ENCODE data around the gene DYNC1I1. TPM values are rescaled to one million over a fixed set of nuclear protein-coding genes. Genes with fewer than 3 reads are reported as not detected.
A peak's percentile ranks its signal among the peaks of the same experiment; 100 is the strongest.

The DYNC1I1 gene
- total and polyA plus RNA-seq, 3 experiments from 2014 or later, result not detected

- Mint-ChIP-seq H3K9me3 (peaks cover 0 to 2% (median 0%) of the 10 kb centered on the region in 5 donors), H3K4me1 (no peaks in the 10 kb centered on the region), H3K4me3 (no peak overlapping the region), H3K36me3 (no peaks in the 10 kb centered on the region), H3K27me3 (no peaks in the 10 kb centered on the region), H3K27ac (no peak overlapping the region)
- no peak for DNase-seq
- ChIA-PET CTCF (no interaction called here), POLR2A (no interaction called here)
- no peak overlapping the region for H3K27ac ChIP-seq (ENCODE audit: low read depth, low read length)
- no peaks in the 10 kb centered on the region for H3K27me3 ChIP-seq (ENCODE audit: insufficient read depth, low read length, poor library complexity, severe bottlenecking)
- no peaks in the 10 kb centered on the region for H3K36me3 ChIP-seq (ENCODE audit: insufficient read depth, low read length)
- H3K4me3 ChIP-seq (ENCODE audit: low read length), result no peak overlapping the region
- no peaks in the 10 kb centered on the region for H3K4me1 ChIP-seq (ENCODE audit: insufficient read depth, low read length)
- no peaks in the 10 kb centered on the region for H3K9me3 ChIP-seq (ENCODE audit: low read length)
Measured at GRCh38 chr7:95817866-95818640, 45.7 kb downstream of the DYNC1I1 start.

GRCh38 chr7:95820778-95821177, 48.4 kb downstream of the DYNC1I1 start:
- no peaks in the 10 kb centered on the region for H3K36me3 Mint-ChIP-seq
- H3K27ac Mint-ChIP-seq, result no peak overlapping the region
- Histone ChIP-seq H3K4me3 (ENCODE audit: low read length) (no peak overlapping the region), H3K27me3 (ENCODE audit: insufficient read depth, low read length, poor library complexity, severe bottlenecking) (no peaks in the 10 kb centered on the region), H3K9me3 (ENCODE audit: low read length) (no peaks in the 10 kb centered on the region), H3K4me1 (ENCODE audit: insufficient read depth, low read length) (no peaks in the 10 kb centered on the region), H3K36me3 (ENCODE audit: insufficient read depth, low read length) (no peaks in the 10 kb centered on the region), H3K27ac (ENCODE audit: low read depth, low read length) (no peak overlapping the region)
- no peaks in the 10 kb centered on the region for H3K4me1 Mint-ChIP-seq
- no peak overlapping the region for H3K4me3 Mint-ChIP-seq
- H3K9me3 Mint-ChIP-seq, result peaks cover 0 to 2% (median 0%) of the 10 kb centered on the region in 5 donors
- ChIA-PET CTCF (no interaction called here), POLR2A (no interaction called here)
- H3K27me3 Mint-ChIP-seq, result peaks cover 0 to 1% of the 10 kb centered on the region in 2 donors
- no peak for DNase-seq

- Histone ChIP-seq H3K4me3 (ENCODE audit: low read length) (no peak overlapping the region), H3K27ac (ENCODE audit: low read depth, low read length) (no peak overlapping the region), H3K4me1 (ENCODE audit: insufficient read depth, low read length) (no peaks in the 10 kb centered on the region), H3K27me3 (ENCODE audit: insufficient read depth, low read length, poor library complexity, severe bottlenecking) (no peaks in the 10 kb centered on the region), H3K9me3 (ENCODE audit: low read length) (no peaks in the 10 kb centered on the region), H3K36me3 (ENCODE audit: insufficient read depth, low read length) (no peaks in the 10 kb centered on the region)
- Mint-ChIP-seq H3K4me3 (no peak overlapping the region), H3K27me3 (peaks cover 0 to 1% of the 10 kb centered on the region in 2 donors), H3K27ac (no peak overlapping the region), H3K4me1 (no peaks in the 10 kb centered on the region), H3K9me3 (no peaks in the 10 kb centered on the region), H3K36me3 (no peaks in the 10 kb centered on the region)
- no peak for DNase-seq
- CTCF ChIA-PET, result no interaction called here
- POLR2A ChIA-PET, result no interaction called here
Measured at GRCh38 chr7:95822717-95823116, 50.4 kb downstream of the DYNC1I1 start.

GRCh38 chr7:95824616-95825015, 52.3 kb downstream of the DYNC1I1 start:
- no peaks in the 10 kb centered on the region for H3K27me3 ChIP-seq (ENCODE audit: insufficient read depth, low read length, poor library complexity, severe bottlenecking)
- peaks cover 0 to 1% of the 10 kb centered on the region in 2 donors for H3K27me3 Mint-ChIP-seq
- ChIA-PET CTCF (no interaction called here), POLR2A (no interaction called here)
- H3K27ac Mint-ChIP-seq, result no peak overlapping the region
- DNase-seq, result no peak
- no peak overlapping the region for H3K27ac ChIP-seq (ENCODE audit: low read depth, low read length)
- no peak overlapping the region for H3K4me3 ChIP-seq (ENCODE audit: low read length)
- no peaks in the 10 kb centered on the region for H3K9me3 Mint-ChIP-seq
- no peaks in the 10 kb centered on the region for H3K9me3 ChIP-seq (ENCODE audit: low read length)
- no peak overlapping the region for H3K4me3 Mint-ChIP-seq
- H3K36me3 ChIP-seq (ENCODE audit: insufficient read depth, low read length), result no peaks in the 10 kb centered on the region
- no peaks in the 10 kb centered on the region for H3K36me3 Mint-ChIP-seq
- H3K4me1 Mint-ChIP-seq, result no peaks in the 10 kb centered on the region
- no peaks in the 10 kb centered on the region for H3K4me1 ChIP-seq (ENCODE audit: insufficient read depth, low read length)

DNA sequence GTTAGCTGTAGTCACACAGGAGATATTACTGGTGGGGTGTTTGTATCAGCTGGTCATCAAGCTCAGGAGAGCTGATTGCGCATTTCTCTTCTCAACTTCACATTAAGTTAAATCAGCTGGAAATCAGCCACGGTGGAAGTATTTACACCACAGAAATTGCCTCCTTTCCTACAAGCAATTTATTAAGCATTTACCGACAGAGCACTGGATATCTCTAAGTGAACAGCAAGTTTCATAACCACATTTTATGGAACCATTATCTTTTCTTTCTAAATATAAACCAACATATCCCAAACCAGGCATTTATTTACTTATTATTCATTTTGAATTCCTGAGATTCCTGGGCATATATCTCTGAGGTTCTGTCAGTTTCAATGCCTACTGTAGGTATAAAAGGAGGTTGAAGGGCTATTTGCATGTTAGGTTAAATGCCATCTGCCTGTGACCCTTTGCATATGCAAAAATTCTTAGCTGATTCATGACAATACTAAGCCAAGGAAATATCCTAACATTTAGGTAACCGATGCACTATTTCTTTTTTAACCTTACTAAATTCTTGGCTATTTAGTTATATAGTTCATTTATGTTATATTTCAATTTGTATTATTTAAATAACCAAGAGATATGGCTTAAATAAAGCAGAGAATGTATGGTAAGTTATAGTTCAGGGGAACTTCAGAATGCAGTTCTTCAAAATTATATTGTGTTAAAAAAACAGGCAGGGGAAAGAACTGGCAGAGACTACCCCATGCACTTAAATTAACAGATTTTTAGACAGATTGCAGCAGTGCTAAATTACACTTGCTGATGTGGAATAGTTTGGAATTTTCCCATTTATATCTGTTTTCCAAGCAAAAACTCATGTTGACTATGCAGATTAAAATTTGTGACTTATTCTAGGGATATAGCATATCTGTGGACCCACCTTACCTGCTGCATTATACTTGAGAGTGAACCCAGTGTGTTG, 56.8 kb downstream of the DYNC1I1 start:
- Mint-ChIP-seq H3K27ac (no peak overlapping the region), H3K27me3 (no peaks in the 10 kb centered on the region), H3K4me3 (no peak overlapping the region), H3K36me3 (no peaks in the 10 kb centered on the region), H3K4me1 (no peaks in the 10 kb centered on the region), H3K9me3 (peaks cover 0 to 6% (median 0%) of the 10 kb centered on the region in 5 donors)
- CTCF ChIA-PET, result no interaction called here
- Histone ChIP-seq H3K4me1 (ENCODE audit: insufficient read depth, low read length) (no peaks in the 10 kb centered on the region), H3K36me3 (ENCODE audit: insufficient read depth, low read length) (no peaks in the 10 kb centered on the region), H3K9me3 (ENCODE audit: low read length) (no peaks in the 10 kb centered on the region), H3K27ac (ENCODE audit: low read depth, low read length) (no peak overlapping the region), H3K27me3 (ENCODE audit: insufficient read depth, low read length, poor library complexity, severe bottlenecking) (no peaks in the 10 kb centered on the region), H3K4me3 (ENCODE audit: low read length) (no peak overlapping the region)
- POLR2A ChIA-PET, result no interaction called here
- no peak for DNase-seq

GRCh38 chr7:95840953-95841950, 68.9 kb downstream of the DYNC1I1 start:
- H3K4me3 ChIP-seq (ENCODE audit: low read length), result no peak overlapping the region
- H3K4me3 Mint-ChIP-seq, result peak overlapping the region in 1 of 7 donors; percentile 45
- H3K27me3 Mint-ChIP-seq, result peaks cover 5 to 9% of the 10 kb centered on the region in 2 donors
- POLR2A ChIA-PET, result no interaction called here
- no peaks in the 10 kb centered on the region for H3K4me1 ChIP-seq (ENCODE audit: insufficient read depth, low read length)
- H3K27me3 ChIP-seq (ENCODE audit: insufficient read depth, low read length, poor library complexity, severe bottlenecking), result no peaks in the 10 kb centered on the region
- H3K36me3 ChIP-seq (ENCODE audit: insufficient read depth, low read length), result no peaks in the 10 kb centered on the region
- no peak for DNase-seq
- peaks cover 6 to 20% (median 13%) of the 10 kb centered on the region in 5 donors for H3K9me3 Mint-ChIP-seq
- no peak overlapping the region for H3K27ac ChIP-seq (ENCODE audit: low read depth, low read length)
- no peaks in the 10 kb centered on the region for H3K9me3 ChIP-seq (ENCODE audit: low read length)
- CTCF ChIA-PET, result no interaction called here
- peaks cover 0 to 5% (median 0%) of the 10 kb centered on the region in 3 donors for H3K36me3 Mint-ChIP-seq
- no peak overlapping the region for H3K27ac Mint-ChIP-seq
- H3K4me1 Mint-ChIP-seq, result no peaks in the 10 kb centered on the region

- Mint-ChIP-seq H3K27ac (no peak overlapping the region), H3K4me1 (no peaks in the 10 kb centered on the region), H3K27me3 (peaks cover 5 to 6% of the 10 kb centered on the region in 2 donors), H3K36me3 (no peaks in the 10 kb centered on the region), H3K4me3 (no peak overlapping the region), H3K9me3 (peaks cover 4 to 18% (median 6%) of the 10 kb centered on the region in 5 donors)
- no peak overlapping the region for H3K27ac ChIP-seq (ENCODE audit: low read depth, low read length)
- H3K4me1 ChIP-seq (ENCODE audit: insufficient read depth, low read length), result no peaks in the 10 kb centered on the region
- DNase-seq, result no peak
- no peaks in the 10 kb centered on the region for H3K27me3 ChIP-seq (ENCODE audit: insufficient read depth, low read length, poor library complexity, severe bottlenecking)
- H3K4me3 ChIP-seq (ENCODE audit: low read length), result no peak overlapping the region
- no peaks in the 10 kb centered on the region for H3K9me3 ChIP-seq (ENCODE audit: low read length)
- CTCF ChIA-PET, result no interaction called here
- POLR2A ChIA-PET, result no interaction called here
- H3K36me3 ChIP-seq (ENCODE audit: insufficient read depth, low read length), result no peaks in the 10 kb centered on the region
Measured at GRCh38 chr7:95843286-95843685, 70.9 kb downstream of the DYNC1I1 start.

Data from CD8-positive, alpha-beta memory T cell (primary cell).